NCI-H1930 (cell line): ENCODE data around the gene SYTL1.

ENCODE experiments used
- DNase-seq, 2 experiments: peaks; one replicate each; lab custom pipeline; 2025; lab: John Stamatoyannopoulos, UW

The SYTL1 gene

DNA sequence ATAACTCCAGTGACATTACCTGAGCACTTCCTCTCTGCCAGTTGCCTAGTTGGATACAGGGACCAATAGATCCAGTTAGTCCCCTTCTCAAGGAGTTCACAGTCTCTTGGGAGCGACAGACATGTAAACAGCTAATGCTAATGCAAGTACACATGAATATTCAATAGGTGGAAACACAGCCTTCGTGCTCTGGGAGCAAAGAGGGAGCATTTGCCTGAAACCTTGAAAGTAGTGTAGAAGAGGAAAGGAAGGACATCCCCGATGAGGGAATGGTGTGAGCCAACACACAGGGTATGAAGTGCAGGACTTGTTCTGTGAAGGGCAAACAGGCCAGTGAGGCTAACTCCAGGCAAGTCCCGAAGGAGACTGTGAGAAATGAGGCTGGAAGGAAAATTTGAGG, 23.7 kb upstream of the SYTL1 start:
- DNase-seq: no peak

DNA sequence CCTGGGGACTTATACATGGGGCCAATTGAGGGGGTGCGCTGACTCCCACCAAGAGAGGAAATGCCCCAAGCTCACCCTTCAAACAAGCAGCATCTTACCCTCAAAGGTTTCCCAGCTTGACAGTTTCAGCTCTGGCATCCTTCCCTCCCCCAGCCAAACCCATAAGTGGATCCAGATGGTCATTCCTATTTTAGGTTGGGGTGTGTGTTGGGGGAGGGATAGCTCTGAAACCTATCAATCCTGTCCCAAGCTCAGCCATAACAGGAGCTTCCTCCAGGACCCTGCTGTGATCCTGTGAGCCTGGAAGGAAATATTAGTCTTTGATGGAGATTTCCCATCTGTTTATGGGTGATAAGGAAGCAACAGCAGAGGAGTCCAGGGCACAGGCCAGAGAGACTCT, 23.2 kb upstream of the SYTL1 start:
- DNase-seq: no peak

DNA sequence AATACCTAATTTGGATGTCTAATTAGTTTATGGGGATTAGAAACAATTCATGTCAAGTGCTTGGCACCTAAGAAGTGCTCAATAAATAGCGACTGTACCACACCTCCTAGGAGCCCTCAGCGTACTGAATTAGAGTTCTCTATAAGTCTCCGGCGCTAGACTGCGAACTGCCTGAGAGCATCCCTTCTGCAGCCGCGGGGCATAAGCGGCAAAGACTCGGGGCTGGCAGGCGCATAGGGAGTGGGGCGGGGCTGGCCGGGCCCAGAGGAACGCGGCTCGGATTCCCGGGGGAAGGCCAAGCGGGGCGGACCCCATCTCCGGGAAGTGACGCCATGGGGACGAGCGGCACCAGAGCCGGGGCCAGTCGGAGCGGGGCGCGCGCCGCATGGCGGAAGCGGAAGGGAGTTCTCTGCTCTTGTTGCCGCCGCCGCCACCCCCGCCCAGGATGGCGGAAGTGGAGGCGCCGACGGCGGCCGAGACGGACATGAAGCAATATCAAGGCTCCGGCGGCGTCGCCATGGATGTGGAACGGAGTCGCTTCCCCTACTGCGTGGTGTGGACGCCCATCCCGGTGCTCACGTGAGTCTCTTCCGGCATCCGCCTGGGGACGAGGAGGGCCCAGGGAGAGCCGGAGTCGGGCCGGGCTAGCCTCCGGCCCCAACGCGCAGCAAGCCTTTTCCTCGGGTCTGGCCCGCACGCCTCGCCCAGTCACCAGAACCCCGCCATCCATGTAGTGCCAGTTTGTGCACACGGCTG, 19.8 kb upstream of the SYTL1 start, which contains the start of gene TMEM222:
TMEM222 (plus strand) TSS at position 351 of the 756 bp plus-strand sequence; CDS start at position 386, 35 bp downstream.
- DNase-seq: peak; percentile 96

DNA sequence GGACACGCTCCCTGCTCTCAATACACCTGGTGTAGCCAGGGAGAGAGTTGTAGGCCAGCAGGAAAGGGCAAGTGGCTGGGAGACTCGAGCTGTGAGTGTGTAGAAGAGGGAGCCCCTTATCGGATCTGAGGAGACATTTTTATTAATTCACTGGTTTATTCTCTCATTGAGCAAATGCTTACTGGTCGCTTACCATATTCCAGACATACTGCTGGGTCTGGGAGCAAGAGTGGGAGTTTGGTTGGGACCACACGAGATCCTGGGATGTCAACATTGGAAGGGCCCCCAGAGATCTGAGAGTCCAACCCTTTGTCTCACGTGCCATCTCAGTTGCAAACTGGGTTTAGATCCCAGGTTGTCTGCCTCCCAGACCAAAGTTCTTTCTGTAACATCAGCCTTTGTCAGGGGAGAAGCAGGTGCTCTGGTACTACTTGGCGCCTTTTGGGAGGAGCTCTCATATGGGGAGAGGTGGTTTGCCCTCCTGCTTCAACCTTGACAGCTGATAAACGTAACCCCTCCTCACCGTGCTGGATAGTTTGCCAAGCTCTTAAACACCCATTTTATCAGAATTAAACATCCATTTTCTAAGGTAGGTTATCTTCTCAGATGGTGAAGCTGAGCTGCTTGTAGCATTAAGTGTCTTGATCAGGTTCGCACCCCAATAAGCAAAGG, 19.1 kb upstream of the SYTL1 start:
- no peak for DNase-seq

DNA sequence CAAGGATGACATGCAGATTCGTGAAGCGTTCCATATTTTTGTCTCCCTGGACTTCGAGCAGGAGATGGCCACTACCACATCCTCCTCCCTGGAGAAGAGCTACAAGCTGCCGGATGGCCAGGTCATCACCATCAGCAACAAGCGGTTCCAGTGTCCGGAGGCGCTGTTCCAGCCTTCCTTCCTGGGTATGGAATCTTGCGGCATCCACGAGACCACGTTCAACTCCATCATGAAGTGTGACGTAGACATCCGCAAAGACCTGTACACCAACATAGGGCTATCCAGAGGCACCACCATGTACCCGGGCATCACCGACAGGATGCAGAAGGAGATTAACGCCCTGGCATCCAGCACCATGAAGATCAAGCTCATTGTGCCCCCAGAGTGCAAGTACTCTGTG, 16.5 kb upstream of the SYTL1 start:
- DNase-seq: no peak

DNA sequence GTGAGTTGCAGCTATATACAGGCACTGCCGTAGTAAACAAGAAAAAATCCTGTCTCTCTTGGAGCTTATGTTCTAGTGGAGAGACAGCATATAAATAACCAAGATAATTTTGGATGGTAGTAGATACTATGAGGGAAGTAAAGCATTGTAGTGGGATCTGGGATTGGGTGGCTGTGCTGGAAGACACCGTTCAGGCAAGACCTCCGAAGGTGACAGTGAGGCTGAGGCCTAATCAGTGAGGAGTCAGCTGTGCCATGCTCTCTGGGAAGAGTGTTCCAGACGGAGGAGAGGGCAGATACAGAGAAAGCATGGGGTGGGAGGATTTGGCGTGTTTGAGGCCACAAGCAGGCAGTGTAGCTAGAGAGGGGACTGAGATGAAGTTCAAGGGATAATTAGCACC, 13.9 kb upstream of the SYTL1 start:
- DNase-seq: no peak

DNA sequence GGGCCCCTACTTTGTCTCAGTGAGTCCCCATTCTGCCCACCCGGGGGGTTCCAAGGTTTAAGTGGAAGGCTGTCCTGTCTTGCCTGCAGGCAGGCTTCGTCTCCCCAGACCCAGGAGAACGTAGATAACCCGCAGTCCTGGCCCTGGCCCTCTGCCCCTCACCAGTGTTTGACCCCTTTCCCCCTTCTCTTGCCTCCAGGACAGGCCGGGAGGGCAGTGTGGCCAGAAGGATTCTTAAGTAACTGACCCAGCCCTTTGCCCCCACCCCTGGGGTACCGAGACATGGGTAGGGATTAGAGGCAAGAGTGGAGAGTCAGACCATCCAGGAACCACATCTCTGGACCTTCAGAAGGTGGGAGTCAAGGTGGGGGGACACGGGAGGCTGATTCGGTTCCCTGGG, 11.0 kb upstream of the SYTL1 start:
- DNase-seq: no peak

DNA sequence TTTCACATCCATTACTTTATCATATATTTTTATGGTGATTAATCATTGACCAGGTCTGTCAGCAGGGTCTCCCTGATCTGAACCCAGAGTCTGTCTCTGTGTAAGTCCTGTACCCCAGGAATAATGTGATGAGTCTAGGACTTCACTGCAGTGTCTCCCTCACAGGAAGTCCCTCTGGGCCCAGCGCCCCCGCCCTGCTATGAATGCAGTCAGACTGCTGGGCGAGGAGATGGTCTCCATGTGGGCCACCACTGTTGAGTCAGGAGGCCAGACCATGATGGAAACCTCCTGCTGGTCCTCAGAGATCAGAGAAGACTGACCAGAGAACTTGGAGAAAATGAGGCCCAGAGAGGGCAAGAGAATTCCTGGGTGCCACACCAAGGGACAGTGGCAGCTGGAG, 10.4 kb upstream of the SYTL1 start:
- no peak for DNase-seq

DNA sequence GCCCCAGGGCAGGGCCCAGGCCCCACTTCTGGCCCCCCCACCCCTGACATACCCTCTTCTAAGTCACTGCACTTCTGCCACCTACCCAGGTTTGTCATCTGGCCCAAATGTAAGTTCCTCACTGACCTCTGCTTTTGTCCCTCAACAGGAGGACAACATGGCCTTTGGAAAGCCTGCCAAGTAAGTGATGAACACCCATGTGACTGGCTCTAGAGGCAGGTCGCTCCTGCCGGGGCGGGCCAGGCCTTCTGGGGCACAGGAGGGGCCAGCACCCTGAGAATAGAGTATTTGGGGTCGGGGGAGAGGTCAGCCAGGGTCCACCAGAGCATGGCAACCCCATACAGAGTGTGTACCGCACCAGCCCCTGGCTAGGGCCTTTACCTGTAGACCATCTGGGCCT, 9.9 kb upstream of the SYTL1 start:
- DNase-seq: no peak

DNA sequence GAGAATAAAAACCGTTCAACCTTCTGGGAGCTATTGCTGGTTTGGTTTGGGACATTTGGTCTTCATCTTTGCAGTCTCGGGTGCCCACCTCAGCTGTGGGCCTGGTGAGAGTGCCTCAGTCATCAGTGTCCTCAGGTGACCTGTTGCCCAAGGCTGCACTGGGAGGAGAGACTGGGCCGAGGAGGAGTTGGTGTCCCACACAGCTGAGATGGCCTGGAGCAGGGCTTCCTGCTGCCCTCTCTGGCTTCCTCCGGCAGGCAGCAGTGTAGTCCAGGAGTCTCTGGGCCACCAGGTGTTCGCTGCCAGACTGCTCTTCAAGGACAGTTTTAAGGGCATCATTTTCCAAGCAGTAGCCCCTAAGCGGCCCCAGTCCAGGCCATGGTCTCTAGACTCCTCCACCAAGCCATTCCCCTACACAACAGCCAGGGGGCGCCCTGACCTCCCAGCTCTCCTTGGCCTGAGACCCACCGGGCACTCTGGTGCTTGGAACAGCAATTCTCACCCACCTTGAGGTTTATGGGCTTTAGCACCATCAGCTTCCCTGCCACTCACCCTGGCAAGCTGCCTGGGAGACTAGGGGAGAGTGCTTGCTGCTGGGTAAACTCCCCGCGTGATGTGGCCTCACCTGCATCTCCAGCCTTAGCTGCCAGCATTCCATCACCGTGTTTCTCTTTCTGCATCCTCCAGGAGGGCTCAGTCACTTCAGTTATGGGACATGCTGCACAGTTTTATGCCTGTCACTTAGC, 9.1 kb upstream of the SYTL1 start:
- DNase-seq: peak in 1 of 2 experiments; percentile 6

DNA sequence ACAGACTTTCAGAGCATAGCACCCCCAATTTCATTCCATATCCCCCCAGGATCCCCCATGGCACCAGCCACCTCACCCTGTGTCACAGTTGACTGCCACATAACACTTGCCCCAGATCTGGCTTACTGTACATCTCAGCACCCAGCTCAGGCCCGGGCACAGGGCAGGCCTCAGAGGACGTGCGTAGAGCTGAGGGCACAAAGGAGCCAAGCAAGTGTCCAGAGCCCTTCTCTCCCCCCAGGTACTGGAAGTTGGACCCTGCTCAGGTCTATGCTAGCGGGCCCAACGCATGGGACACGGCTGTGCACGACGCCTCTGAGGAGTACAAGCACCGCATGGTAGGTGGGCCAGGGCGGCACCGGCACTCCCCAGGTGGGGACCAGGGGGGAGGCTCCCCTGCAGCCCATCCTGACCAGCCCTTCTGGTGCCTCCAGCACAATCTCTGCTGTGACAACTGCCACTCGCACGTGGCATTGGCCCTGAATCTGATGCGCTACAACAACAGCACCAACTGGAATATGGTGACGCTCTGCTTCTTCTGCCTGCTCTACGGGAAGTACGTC, 8.0 kb upstream of the SYTL1 start:
- no peak for DNase-seq

DNA sequence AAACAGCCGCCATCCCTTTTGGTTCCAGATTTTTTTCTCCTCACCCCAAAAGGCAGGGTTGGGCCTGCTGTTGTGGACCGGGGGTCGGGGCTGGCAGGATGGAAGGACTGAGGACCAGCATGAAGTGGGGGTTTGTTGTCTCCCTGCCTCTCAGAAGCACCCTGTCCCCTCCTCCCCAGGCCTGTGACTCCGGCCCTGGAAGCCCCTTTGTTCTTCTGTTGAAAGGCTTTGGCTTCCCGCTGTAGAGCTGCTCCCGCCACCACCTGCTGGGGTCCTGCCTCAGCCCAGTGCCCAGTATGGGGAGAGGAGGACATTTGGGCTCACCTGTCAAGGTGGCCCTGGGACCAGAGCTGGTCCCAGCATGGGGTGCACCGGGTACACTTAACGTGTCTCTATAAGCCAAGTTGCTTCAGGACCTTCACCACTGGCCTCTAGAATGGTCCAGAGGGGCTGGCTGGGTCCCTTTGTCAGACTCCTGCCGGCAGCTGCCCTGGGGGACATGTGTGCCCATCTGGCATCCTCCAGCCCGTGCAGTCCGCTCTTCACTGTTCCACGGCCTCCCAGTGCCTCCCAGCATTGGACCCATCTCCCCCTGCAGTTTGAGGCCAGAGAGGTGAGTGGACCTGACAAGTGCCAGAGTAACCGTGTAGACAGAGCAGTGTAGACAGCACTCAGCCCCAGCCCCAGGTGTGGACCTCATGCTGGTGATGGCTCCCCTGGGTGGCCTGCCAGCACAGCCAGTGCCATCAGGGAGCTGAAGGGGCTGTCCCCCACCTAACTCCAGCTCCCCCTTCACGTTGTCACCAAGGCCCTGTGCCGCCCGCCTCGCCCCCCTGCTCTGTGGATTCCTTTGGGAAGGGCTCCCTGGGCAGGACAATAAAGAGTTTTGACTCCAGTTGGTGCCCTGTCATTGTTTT, 6.1 kb upstream of the SYTL1 start:
- no peak for DNase-seq

DNA sequence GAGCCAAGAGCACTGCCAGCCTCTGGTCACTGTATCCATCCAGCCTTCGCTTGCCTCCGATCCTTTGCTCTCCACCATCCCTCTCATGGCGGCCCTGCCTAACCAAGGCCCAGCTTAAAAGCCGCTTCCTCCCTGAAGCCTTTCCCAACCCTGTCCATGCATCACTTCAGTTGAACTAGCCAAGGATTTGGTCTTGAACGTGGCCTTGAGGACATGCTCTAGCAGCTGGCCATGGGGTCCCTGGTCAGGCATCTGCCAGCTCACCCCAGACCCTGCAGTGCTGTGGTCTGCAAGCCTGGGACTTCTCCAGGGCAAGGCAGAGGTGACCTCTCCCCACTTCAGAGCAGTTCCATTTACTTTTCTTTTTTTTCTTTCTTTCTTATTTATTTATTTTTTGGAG, 5.1 kb upstream of the SYTL1 start:
- no peak for DNase-seq

DNA sequence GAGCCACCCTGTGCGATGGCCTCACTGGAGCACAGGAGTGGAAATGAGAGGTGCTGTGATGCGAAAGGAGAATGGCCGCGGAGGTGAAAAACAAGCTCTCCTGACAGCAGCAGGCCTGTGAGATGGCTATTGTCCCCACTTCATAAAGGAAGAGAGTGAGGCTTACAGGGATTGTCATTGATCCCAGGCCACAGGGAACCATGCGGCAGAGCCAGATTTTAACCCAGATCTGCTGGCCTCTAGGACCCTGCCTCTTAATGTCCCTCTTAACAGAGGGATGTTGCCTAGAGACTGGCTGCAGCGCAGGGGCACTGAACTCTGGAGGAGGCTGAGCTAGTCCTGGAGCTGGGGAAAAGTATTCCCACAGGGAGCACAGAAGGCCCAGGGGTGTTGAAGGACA, 3.1 kb upstream of the SYTL1 start:
- DNase-seq: no peak

DNA sequence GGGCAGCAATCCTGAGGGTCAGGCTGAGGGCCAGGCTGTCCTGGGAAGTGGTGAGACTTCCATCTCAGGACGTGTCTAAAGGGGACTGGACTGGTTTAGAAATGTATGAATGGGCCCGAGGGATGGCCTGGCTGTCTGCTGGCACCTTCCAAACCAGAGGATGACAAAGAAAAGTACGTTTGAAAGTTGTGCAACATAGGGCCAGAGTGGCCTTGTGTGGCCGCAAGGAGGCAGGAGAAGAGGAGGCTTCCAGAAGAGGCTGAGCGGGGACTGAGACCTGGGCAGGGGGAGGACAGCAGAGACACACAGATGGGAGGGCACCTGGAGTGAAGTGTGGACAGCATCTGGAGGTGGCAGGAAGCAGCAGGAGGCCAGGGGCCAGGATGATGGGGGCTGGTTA, 2.6 kb upstream of the SYTL1 start:
- DNase-seq: no peak

DNA sequence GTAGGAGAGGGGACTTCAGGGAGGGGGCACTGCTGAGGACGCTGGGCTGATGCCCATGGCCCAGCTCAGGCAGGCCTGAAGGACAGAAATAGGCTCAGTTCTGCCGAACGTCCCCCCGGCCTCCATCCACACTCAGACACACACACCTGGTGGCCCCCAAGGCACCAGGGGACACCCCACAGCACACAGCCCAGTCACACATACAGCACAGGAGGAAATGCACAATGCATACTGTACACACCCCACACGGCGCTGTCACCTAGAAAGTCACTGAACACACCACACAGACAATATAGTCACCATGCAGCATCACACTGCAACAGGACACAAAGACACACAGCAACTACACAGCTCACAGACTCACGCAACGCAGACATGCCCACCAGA, 562 bp downstream of the SYTL1 start:
- DNase-seq: no peak

DNA sequence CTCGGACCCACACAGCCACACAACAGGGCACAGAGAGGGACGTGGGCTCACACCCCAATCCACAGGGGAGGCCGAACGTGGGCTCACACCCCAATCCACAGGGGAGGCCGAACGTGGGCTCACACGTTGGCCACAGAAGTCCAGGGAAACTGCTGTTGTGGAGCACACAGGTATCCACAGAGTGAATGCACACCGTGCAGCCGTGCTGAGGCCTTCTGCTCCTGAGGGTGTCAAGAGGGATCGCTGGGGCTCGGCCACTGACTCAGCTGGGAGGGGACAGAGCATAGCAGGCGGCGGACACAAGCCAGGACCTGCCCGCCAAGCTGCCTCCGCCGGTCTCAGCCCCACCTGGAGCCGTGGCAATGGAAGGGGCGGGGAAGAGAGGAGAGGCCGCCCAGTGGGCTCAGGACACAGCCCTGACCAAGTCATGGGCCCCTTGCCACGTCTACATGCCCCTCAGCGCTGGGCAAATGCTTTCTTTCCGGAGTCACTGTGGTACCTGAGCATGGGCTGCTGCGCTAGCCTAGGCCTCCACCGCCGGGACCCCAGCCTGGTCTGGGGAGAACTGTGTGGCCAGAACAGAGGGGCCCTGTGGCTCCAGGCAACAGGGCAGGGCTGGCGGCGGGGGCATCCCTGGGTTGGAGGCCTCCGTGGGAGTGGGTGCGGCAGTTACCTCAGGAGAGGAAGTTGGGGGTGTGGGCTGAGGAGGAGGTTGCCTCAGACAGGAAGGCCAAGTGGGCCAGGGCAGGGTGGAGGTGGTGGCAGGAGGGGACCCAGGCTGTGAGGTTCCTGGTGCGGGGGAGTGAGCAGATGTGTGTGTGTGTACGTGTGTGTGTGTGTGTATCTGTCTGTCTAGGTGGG, 1.2 kb downstream of the SYTL1 start:
- no peak for DNase-seq

DNA sequence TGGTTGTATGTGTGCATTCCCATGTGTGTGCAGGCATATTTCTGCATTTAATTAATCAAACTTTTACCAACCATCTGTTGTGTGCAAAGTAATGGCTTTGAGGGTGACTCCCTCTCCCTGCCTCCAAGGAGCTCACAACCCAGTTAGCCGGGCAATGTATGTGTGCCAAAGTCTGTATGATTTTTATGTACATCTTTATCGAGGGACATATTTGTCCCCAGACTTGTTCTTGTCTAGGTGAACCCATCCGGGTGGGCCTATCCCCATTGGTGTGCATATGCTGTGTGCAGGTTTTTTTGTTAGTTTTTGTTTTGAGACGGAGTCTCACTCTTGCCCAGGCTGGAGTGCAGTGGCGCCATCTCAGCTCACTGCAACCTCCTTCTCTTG, 1.8 kb downstream of the SYTL1 start:
- DNase-seq: no peak

DNA sequence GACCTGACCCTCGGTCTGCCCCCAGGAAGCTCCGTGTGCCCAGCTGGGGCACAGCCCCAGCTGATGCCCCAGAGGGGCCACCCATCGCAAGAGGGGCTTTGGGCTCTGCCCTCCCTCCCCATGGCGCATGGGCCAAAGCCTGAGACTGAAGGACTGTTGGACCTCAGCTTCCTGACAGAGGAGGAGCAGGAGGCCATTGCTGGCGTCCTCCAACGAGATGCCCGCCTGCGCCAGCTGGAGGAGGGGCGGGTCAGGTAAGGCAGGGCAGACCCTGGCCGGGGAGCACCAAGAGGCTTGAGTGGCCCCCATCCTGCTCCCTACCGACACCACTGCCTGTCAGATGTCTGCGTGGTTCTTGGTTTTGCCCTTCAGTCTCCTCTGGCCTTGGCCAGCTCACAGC, 3.5 kb downstream of the SYTL1 start:
- no peak for DNase-seq

DNA sequence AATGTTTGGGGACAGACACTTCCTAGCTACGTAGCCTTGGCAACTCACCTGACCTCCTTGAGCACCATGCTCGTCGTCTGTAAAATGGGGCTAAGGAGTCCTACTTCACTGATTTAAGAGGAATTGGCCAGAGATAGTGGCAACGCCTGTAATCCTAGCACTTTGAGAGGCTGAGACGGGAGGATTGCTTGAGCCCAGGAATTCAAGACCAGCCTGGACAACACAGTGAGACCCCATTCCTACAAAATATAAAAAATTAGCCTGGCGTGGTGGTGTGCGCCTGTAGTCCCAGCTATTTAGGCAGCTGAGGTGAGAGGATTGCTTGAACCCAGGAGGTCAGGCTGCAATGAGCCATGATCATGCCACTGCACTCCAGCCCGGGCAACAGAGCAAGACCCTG, 4.5 kb downstream of the SYTL1 start:
- DNase-seq: no peak
